GM18526 (cell line): ENCODE measurements around the gene ELK3.

Experiments used
- POLR2A ChIP-seq: IDR thresholded peaks from 3 replicates; pipeline ENCODE4 v1.6.1; 2011; ENCODE audit not compliant: insufficient read length; ENCODE audit errors: extremely low read depth

Gene ELK3

GRCh38 chr12:96218989-96219678, 25.0 kb downstream of the ELK3 start:
- no peak for TF ChIP-seq POLR2A

DNA sequence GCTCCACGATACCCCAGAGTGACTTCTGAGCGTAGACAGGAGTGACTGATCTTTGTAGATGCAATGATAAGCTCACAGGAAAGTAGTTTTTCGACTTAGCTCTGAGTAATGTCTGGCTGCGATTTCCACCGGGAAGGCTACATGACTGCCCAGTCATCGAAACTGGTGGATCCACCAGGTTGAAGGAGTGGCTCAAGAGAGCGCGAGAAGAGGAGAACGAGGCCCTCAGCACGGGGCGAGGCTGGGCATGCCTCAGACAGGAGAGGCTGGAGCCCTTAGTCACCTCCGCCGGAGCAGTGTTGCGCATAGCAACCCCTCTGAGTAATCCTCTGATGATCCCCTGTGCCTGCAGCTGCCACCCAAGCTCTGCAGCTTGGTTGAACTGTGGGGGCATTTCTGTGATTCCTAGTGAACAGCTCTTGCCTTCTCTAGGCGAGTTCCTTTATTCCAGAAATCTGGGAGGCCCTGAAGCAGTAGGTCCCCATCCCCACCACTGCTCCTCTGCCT, 25.6 kb downstream of the ELK3 start:
- TF ChIP-seq POLR2A, result no peak

DNA sequence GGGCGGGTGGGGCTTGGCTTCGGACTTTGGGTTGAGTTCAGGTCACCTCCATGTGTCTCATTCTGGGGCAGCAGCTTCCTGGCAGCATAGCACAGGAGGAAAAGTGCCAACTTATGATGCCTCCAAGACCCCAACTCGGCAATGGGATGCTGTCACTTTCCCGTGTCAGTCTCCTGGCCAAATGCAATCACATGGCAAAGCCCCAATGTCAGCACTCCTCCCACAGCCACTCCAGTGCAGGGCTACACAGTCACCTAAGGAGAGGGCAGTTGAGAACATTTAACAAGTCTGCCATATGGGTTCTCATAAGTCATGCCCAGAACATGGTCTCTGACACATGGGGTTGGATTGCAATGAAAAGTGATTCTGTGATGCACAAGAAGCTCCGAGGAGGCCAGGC, 26.7 kb downstream of the ELK3 start:
- no peak for TF ChIP-seq POLR2A

DNA sequence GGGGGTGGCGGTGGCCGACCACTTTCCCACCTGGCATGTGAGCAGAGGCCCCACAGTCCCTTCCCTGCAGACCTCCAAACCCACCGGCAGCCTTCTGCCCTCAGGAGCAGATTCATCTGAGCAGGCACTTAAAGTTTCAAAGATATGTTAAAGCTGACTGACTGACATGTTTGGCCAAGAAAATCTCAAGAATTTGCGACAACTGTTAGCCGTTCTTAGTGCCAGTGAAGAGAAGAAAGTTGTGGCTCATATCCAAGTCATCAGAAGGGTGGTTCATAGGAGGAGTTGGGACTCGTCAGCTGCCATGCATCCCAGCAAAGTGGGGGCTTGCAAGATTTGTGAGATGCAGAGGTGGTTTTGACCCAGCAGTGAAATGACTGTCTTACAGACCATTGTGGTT, 27.2 kb downstream of the ELK3 start:
- no peak for TF ChIP-seq POLR2A

- TF ChIP-seq POLR2A, result no peak
Observed at GRCh38 chr12:96223411-96224218, 29.4 kb downstream of the ELK3 start.

- no peak for TF ChIP-seq POLR2A
Observed at GRCh38 chr12:96224219-96224615, 30.0 kb downstream of the ELK3 start.

DNA sequence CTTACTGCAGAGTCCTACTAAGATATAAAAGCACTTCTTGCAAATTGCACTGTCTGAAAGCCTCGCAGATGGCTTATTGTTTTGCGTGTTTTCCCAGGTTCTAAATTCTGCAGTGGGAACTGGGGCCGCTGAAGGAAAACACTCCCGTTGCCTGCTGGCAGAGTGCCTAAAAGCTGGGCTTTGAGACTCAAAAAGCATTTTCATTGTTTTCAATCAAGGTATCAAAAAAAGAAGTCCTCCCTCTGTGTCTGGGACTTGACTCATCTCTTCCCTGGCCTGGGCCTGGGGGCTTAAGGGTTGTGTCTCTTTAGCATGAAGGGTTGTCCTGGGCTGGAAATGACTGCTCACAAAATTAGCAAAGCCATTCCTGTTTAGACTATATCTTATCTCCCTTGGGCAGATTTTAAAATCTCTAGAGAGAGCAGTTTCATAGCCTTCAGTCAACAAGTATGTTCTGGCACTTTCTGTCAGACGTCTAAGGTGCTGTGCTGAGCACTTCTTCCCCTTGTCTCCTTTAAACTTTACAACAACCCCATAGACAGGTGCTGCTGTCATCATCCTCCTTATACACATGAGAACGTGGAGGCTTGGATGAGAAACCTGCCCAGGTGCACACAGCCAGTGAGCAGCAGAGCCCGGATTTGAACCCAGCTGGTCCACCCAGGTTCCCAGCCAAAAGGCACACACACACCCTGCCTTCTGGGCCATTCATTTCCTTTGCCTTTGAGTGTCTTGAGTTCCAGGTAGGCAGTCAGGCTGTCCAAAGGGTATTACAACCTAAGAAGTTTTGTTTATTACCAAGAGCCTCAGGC, 31.1 kb downstream of the ELK3 start:
- TF ChIP-seq POLR2A, result no peak

DNA sequence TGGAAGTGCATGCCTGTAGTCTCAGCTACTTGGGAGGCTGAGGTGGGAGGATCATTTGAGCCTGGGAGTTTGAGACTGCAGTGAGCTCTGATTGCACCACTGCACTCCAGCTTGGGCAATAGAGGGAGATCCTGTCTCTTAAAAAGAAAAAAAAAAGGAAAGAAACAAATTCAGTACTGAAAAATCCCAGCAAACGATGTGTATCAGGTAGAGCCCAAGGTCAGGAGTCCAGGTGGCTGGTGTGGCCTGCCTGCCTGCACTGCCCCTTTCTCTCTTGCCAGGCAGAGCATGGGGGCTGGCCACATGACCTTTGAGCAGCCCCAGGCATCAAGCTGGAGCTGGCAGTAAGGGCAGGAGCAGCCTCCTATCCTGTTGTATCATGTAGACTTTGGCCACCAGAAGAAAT, 31.8 kb downstream of the ELK3 start:
- no peak for TF ChIP-seq POLR2A

DNA sequence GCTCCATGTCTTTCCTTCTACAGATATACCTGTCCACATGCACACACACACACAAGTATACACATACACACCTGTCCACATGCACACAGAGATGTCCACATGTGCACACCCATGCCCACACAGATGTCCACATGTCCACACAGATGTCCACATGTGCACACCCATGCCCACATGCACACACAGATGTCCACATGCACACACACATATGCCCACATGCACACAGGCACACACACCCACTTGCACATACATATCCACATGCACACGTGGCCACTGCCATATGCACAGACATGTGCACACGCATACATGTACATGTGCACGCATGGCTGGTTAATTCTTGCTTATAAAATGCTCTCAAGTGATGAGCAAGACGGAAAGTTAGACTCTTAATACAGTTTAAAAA, 32.2 kb downstream of the ELK3 start:
- no peak for TF ChIP-seq POLR2A

- TF ChIP-seq POLR2A, result no peak
Observed at GRCh38 chr12:96226801-96227348, 32.7 kb downstream of the ELK3 start.

DNA sequence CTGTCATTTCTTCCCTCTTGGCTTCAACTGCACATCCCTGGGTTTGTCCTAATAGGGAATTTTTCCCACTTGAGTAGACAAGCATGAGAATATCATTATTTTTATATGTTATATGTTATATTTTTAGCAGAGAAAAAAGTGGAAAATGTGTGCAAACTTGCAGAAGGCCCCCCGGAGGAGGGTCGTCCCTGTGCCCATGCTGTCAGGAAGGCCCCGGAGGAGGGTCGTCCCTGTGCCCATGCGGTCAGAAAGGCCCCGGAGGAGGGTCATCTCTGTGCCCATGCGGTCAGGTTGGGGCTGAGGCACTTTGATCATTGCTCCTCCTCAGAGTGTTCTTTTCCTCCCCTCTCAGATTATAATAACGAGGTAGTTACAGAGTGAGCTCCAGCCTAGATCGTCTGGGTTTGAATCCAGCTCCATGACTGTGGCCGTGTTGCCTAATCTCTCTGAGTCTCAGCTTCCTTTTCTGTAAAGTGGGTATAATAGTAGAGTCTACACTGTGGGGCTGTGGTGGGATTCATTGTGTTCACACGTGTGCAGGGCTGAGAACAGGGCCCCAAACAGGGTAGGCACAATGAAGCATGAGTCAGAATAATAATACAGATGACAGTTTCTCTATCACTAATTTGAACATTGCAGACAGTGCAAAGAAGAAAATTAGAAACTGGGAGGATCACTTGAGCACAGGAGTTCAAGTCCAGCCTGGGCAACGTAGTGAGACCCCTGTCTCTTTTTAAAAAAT, 33.4 kb downstream of the ELK3 start:
- no peak for TF ChIP-seq POLR2A

- TF ChIP-seq POLR2A, result no peak
Observed at GRCh38 chr12:96228566-96229248, 34.5 kb downstream of the ELK3 start.

GRCh38 chr12:96230646-96231045, 36.5 kb downstream of the ELK3 start:
- TF ChIP-seq POLR2A, result no peak

DNA sequence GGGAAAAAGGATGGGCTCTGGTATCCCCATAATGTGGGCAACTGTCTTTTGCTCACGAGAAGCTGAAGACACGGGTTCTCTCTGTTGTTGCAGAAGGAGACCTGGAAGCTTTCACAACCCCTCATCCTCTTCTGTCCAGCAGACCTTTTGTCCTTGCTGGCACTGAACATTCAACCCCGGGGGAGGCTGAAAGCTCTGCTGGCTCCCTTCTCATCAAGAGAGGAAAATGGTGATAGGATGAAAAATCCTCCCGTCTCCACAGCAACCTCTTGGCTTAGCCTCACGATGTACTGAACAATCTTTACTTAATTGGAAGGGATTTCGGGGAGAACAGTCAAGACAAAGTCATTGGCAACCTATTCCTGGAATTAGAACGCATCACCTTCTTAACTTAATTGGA, 39.0 kb downstream of the ELK3 start:
- TF ChIP-seq POLR2A, result no peak
